ENCODE data around the gene WT1.

DNA sequence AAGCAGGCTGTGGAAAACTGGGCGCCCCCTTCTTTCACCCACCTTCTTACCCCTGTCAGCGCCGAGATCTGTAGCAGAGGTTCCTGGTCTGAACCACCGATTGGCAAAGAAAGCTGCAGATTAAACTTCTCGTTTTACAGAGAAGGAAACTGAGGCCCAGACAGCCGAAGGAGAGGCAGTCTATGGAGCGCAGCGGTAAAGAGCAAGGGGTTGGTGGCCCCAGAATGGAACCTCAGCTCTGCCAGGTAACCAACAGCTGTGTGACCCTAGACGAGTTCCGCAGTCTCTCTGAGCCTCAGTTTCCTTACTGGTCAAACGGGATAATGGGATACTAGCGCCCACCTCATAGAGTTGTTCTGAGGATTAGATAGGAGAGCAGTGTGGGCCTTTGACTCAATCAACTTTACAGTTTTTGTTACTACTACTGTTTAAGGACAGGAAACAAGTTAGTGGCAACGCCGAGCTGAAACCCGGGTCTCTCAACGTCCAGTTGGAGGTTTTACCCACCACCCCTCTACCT, 3.1 kb upstream of the WT1 start:
- TF ChIP-seq CTCF (IDR thresholded peaks at IDR 0.05 in 2 of 3, conservative IDR thresholded peaks at IDR 0.05 in 1 of 3; ENCODE audit: control insufficient read depth in 2 of 3, extremely low read depth in 1 of 3, insufficient read depth in 1 of 3, low read depth in 3 of 3, low read length in 3 of 3) (no peak), RFX5 (IDR thresholded peaks at IDR 0.05; ENCODE audit: low read depth, low read length) (no peak), GABPA (IDR thresholded peaks at IDR 0.05; ENCODE audit: low read depth) (no peak), REST (IDR thresholded peaks at IDR 0.05; ENCODE audit: low read depth, low read length) (no peak), SRF (IDR thresholded peaks at IDR 0.05; ENCODE audit: low read depth in 2 of 2, low read length in 2 of 2) (no peak), POLR2AphosphoS5 (IDR thresholded peaks at IDR 0.05; ENCODE audit: low read length) (no peak), SMC3 (IDR thresholded peaks at IDR 0.05; ENCODE audit: borderline replicate concordance, low read length) (no peak), JUNB (IDR thresholded peaks at IDR 0.05) (no peak), POLR2A (IDR thresholded peaks at IDR 0.05; ENCODE audit: low read depth, low read length) (no peak), RAD21 (IDR thresholded peaks at IDR 0.05; ENCODE audit: insufficient read depth, low read depth, low read length) (no peak)
- TF ChIP-seq, protein P1, sequence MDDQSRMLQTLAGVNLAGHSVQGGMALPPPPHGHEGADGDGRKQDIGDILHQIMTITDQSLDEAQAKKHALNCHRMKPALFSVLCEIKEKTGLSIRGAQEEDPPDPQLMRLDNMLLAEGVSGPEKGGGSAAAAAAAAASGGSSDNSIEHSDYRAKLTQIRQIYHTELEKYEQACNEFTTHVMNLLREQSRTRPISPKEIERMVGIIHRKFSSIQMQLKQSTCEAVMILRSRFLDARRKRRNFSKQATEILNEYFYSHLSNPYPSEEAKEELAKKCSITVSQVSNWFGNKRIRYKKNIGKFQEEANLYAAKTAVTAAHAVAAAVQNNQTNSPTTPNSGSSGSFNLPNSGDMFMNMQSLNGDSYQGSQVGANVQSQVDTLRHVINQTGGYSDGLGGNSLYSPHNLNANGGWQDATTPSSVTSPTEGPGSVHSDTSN (IDR thresholded peaks at IDR 0.05; ENCODE audit: insufficient replicate concordance, low read depth, low read length) = no peak
- TF ChIP-seq, protein P2, sequence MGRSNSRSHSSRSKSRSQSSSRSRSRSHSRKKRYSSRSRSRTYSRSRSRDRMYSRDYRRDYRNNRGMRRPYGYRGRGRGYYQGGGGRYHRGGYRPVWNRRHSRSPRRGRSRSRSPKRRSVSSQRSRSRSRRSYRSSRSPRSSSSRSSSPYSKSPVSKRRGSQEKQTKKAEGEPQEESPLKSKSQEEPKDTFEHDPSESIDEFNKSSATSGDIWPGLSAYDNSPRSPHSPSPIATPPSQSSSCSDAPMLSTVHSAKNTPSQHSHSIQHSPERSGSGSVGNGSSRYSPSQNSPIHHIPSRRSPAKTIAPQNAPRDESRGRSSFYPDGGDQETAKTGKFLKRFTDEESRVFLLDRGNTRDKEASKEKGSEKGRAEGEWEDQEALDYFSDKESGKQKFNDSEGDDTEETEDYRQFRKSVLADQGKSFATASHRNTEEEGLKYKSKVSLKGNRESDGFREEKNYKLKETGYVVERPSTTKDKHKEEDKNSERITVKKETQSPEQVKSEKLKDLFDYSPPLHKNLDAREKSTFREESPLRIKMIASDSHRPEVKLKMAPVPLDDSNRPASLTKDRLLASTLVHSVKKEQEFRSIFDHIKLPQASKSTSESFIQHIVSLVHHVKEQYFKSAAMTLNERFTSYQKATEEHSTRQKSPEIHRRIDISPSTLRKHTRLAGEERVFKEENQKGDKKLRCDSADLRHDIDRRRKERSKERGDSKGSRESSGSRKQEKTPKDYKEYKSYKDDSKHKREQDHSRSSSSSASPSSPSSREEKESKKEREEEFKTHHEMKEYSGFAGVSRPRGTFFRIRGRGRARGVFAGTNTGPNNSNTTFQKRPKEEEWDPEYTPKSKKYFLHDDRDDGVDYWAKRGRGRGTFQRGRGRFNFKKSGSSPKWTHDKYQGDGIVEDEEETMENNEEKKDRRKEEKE (IDR thresholded peaks at IDR 0.05) = no peak

All from GM12878 (cell line).